Urothelium cell line (cell line): ENCODE measurements around the gene FNIP2.
"Not testable (repeated sequence)": the region's sequence is repeated elsewhere in the genome, so short reads cannot be mapped to it uniquely, and the experiment has no call there.

Experiments
- DNase-seq: peaks from one replicate; pipeline ENCODE4 v3.0.0; 2011; ENCODE audit warnings: low spot score, mixed read lengths
- FAIRE-seq: peaks from 2 replicates; lab custom pipeline; 2011; peaks lifted over from hg19 to GRCh38; lab: Jason Lieb, UNC

Gene FNIP2

DNA sequence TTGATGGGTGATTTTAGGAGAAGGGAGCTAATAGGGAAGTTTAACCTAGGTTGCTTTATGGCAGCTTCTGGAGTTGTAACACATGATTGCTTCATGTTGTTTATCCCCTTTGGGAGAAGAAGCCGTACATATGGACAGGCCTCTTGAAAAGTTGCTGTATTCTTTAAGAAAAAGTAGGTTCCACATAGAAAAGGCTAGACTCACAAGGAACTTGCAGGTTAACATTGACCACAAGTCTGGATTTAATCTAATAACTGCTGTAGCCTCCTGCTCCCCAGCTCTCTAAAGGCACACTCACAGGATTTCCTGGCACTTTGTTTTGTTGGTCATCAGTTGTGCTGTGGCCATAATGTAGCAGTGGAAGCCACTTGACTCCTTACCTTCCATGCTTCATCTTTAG is 19.7 kb downstream of the FNIP2 start:
- DNase-seq (no peak), FAIRE-seq (no peak)

DNA sequence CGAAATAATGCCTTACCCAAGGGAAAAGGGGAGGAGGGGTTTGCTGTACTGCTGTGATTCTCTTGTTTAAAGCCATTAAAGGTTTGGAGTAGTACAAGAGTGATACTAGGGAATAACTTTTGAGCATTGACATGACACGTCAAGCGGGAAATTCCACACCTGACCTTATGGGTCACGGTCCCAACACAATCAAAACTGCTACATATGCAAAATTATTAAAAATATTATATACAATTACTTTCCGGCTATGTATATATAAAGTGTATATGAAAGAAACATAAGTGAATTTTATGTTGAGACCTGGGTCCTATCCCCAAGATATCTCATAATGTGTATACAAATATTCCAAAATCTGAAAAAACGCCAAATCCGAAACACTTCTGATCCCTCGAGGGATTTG is 21.0 kb downstream of the FNIP2 start:
- FAIRE-seq: no peak
- no peak for DNase-seq

DNA sequence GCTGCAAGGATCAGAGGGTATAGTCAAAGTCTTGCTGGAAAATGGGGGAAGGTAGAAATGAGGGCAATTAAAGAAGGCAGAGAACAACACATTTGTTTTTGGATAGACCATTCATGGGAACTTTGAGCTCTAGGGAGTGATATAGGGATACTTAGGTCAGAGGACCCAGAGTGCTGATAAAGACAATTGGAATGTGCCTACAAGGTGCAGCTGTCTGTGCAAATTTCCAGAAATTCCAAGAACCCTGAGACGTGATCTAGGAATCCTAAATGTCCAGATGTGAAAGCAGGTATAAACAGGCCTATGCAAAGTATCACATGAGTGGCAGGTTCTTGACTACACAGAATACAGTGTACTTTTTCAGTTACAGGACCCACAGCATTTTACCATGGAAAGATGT is 24.2 kb downstream of the FNIP2 start:
- FAIRE-seq (no peak), DNase-seq (peak; percentile 34)

DNA sequence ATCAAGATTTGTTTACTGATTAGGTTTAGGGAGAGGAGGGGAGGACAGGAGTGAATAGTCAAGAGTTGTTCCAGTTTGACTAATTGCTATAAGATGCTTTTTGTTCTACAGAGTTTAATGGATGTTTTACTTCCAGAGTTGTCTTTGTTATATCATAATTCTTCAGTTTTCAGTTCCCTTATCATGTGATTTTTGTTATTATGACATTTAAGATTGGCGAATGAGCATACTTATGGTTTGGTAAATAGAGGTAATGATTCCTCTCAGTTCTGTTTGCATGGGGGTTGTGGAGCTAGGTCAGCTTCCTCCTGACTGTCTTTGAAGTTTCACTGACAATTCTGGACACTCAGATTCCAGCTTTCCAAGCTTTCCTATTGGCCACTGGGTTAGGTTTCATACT is 24.6 kb downstream of the FNIP2 start:
- not testable (repeated sequence) for DNase-seq, FAIRE-seq

DNA sequence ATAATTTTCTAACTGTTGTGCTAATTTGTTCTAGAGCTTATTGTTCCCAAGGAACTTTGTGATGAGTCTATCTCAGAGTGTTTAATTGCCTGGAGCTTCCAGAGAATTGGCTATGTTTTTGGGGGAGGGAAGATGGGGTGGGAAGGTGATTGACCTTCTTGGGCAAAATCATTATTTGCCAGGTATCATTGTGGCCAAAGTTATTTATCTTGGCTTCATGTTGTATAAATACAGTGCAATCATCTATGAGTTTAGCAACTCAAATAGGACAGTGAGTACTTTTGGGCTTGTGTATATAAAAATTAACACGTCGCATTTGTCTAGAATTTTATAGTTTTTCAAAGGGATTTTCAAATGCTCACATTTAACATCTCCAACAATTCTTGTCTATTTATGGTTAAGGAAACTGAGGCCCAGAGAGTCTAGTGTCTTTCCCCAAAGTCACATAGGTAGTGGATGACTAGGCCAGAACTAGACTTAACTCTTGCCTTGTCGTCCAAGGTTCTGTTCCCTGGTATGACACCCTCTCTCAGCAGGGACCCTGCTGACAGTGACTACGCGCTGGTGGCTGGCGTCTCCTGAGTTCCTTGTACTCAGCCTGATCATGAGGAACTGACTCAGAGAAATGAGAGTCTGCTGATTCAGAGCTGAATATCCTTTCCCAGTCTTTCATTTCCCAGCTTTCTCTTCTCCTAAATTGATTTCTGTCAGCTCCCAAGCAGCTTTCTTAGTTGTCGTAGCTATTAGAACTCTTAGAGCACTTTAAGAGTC is 27.7 kb downstream of the FNIP2 start:
- FAIRE-seq (no peak), DNase-seq (no peak)

DNA sequence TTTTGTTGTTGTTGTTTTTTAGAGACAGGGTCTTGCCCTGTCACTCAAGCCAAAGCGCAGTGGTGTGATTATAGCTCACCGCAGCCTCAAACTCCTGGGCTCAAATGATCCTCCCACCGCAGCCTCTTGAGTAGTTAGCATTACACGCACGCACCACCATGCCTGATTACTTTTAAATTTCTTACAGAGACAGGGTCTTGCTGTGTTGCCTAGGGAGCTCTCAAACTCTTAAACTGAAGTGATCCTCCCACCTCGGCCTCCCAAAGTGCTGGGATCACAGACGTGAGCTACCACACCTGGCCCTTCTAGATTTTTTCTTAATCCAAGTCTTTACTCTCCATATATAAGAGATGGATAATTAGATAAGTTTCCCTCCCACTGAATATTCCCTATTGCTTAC is 29.2 kb downstream of the FNIP2 start:
- no peak for DNase-seq
- no peak for FAIRE-seq

DNA sequence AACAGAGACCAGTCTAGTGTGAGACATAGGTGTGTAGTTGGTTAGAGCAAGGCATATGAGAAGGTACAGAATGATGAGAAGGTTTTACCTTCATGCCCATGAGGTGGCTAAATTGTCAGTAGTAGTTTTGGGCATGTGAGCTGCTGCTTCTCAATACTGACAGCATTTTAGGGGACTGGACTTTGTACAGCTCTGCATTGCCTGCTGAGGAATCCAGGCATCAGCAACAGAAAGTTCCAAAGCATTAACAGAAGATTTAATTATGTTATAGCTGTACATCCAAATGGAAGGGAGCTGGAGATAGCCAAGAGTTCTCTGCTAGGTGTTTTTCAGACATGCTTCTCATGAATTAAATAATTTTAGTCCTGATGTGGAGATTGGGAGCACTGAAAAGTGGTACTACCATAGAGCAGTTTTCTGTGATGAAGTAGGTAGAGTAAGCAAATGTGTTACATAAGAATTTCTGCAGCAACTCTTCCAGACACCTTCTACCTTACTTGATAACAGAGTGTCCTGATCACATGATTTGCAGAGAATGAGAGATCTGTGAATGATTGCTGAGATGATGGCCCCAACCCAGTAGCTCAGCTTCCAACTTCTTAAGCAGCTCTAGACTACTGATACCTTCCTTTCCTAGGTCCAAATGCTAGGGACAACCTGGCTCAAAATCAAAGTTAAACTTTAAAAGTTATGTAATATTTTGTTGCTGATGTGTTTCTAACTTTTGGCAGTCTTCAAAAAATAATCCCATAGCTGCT is 30.4 kb downstream of the FNIP2 start:
- DNase-seq: no peak
- no peak for FAIRE-seq

DNA sequence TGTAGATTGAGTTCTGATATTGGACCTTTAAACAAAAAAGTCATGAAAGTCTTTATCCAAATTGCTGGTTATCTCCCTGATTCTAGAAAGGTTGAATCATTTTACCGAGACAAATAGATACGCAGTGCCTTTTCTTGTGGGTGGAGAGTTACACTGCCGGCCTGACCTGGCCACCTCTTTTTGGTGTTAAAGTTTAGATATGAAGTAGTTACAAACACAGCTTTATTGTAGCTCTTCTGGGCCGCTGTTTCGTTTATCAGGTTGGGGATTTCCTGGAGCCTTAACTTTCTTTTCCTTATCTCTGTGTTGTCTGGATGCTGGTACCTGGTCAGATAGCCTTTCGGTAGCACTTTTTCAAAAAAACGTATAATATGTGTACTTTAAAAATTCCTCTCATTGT is 31.0 kb downstream of the FNIP2 start:
- DNase-seq (no peak), FAIRE-seq (no peak)

DNA sequence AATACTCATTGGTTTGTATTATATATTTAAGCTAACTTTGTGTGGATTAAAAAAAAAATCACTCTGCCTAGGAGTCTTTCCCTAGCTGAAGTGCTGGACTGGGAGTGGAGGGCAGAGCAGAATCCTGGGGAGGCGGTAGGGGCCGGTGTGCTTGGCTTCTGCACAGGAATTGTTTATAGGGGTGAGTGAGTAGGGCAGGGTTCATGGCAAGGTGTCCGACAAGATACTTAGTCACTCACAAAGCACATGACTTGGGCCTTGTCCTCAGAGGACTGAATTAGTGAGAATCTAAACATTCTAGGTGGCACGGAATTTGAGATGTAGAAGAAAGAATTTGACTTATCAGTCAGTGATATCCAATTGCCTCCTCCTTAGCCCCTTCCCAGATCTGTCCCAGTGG is 32.2 kb downstream of the FNIP2 start:
- FAIRE-seq: no peak

DNA sequence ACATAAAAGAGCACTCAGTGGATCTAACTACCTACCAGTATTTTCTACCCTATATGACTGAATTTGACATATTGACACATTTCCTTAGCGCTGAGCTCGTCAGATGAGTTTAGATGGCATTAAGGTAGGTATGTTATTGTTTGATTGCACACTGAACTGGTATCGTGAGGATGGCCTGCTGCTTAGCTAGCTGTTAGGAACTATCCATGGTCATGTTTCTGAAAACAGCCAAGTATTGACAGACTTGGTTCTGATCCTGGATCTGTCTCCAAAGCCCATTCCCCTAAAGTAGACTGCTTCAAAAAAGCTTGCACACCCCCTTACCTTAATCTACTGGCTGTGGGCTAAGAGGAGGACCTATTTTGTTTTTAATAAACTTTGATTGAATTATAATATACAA is 32.9 kb downstream of the FNIP2 start:
- FAIRE-seq: no peak

More for the DNA sequence above, 32.2 kb downstream of the FNIP2 start:
- DNase-seq: no peak

DNA sequence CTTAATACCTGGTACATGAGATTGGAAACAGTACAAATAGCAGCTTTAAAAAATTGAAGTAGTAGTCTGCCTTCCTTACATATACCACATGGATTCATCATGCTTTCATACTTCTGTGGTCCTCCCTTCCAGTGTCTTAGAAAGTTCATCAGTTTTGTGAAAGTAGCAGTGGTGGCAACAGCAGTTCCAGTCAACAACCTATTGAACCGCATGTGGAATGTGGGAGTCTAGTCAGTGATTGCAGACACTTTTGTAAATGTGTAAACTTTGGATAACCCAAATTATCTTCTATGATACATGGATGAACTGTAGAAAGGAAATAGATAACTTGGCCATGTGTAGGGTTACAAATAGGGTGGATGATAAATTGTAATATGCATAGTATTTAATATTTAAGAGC is 34.1 kb downstream of the FNIP2 start:
- DNase-seq (no peak), FAIRE-seq (no peak)

More for the DNA sequence above, 32.9 kb downstream of the FNIP2 start:
- DNase-seq: no peak

DNA sequence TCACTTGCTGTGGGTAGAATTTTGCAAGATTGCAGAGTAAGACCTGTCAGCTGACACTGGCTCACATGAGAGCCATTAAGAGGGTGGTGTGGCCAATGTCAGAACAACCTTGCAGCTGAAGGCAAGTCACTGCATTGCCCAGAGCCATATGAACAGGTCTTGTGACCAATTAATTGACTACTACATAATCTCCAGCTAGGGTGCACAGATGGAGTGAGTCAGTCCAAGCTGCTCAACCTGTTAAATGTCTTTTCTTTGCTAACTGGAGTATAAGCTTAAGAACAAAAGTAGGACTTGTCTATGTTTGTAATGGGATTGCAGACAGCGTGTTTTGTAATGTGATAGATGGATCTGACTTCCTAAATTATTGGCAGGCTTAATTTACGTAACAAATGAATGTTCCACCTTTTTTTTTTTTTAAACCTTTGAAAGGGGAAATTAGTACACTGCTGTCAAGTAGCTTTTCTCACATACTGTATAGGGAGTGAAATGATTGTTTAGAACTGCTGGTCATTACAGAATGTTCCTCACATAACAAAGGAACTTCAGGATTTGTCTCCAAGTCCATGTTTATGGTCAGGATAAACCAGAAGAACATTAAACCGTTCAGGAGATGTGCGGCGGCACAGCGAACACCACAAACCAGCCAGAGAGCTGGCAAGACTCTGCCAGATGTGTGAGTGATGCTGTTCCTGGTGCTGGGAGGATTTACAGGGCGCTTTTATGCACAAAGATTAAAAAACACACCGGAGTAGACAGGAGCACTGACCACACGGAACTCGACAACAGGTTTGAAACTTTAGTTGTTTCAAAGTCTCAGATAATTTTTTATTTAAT is 37.0 kb downstream of the FNIP2 start:
- DNase-seq: no peak
- FAIRE-seq: no peak

DNA sequence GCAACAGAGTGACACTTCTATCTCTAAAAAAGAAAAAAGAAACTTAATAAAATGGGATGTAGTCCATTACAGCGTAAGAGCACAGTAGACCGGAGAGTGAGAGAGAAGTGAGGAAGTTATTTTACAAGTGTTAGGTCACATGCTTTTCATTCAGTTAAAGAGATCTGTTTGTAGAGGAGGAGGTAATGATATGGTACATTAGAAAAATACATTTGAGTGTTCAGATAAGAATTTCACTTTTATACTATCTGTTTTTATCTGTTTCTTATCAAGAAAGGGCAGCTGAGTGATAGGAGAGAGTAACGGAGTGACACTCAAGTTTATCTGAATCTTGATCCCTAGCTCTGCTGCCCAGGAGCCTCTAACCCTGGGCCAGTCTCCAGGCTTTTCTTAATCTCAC is 38.9 kb downstream of the FNIP2 start:
- FAIRE-seq: no peak
- no peak for DNase-seq

DNA sequence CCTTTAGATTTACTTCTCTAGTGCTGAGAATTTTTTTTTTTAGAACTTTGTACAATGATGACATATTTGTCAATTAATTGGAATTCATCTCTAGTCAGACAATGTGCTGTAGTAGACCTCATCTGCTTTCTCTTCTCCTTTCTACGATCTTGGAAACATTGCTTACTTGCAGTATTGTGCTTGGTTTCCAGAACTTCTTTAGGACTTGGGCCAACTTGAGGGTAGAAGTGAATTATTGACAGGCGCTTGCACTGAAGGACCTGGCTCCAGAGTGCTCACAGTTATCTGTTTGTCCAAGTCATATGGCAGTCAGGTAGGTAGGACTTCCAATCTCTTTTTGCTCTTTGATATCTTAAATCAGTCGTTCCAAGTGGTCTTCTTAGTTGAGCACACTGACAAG is 39.6 kb downstream of the FNIP2 start:
- FAIRE-seq: no peak
- no peak for DNase-seq

DNA sequence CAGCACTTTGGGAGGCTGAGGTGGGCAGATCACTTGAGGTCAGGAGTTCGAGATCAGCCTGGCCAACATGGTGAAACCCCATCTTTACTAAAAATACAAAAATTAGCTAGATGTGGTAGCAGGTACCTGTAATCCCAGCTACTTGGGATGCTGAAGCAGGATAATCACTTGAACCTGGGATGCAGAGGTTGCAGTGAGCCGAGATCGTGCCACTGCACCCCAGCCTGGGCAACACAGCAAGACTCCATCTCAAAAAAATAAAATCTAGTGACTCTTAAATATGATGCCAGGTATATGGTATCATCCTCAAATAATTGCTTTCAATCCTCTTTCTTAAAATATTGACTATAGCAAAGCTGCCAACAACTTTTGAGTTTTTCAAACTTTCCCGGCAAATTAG is 40.4 kb downstream of the FNIP2 start:
- not testable (repeated sequence) for FAIRE-seq

DNA sequence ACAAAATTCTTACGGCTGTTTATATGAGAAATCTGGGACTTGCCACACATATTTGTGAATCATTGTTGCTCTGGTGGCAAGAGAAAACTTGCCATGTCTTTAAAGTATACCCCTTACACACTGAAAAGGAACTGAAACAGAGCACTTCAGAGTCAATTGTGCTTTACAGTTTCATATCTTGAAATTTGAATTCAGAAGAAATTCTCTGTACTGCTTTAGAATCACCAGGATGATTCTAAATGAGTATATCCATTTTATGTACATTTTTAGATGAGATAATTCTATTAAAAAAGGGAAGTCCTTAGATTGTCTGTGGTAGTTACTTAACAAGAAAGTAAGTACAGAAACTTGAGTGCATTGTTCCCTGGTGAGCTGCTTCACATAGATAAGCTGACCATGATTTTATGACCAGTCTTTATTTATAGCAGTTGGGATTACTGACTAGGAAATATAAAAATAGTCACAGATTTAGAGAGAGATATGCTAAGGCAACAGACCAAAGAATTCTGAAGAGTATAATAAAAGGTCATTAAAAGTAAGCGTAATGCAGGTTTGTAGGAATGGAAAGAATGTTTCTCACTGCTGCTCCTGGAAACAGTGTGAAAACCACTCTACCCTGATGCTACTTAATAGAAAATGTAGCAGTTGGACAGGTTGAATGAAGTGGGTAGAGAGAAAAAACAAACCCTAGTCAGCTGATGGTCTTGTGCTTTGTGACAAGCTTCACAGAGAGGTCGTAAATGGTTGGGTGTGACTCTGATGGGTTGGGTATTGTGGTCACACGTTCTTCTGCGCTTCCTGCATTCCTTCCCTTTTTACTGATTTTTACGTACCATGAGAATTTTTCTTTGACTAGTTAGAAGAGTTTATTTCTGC is 41.0 kb downstream of the FNIP2 start:
- no peak for FAIRE-seq
- DNase-seq: peak; percentile 58

More for the DNA sequence above, 40.4 kb downstream of the FNIP2 start:
- DNase-seq: not testable (repeated sequence)

DNA sequence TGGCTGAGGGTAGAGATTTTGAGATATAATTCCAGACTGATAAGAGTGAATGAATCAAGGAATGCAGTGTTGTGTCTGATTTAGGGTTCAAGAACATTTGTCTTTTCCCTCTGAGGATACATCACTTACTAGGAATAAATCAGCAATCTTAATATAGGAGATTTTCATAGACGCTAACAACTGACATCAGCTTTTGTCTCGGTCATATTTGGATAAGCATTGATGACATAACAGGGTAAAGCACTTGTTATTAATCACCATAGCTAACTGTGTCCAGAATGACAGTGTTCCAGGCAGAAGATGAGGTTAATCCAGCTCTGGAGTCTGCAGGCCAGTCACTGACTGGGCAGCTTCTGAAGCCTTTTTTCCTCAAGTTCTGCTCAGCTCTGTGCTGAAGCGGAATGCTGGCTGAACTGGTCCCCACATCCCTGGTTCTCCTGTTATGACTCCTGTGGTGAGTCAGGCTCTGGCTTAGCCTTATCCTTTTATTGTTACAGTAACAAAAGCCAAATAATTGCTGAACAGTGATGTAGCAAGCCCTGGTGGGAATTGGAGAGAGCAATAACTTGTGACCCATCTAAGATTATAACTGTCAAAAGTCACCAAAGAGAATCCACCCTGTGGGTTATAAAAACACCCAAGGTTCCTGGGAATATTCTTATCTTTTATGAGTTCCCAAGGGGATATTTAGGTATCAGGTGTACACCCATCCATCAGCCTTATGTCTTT is 41.8 kb downstream of the FNIP2 start:
- FAIRE-seq (no peak), DNase-seq (peak; percentile 62)

DNA sequence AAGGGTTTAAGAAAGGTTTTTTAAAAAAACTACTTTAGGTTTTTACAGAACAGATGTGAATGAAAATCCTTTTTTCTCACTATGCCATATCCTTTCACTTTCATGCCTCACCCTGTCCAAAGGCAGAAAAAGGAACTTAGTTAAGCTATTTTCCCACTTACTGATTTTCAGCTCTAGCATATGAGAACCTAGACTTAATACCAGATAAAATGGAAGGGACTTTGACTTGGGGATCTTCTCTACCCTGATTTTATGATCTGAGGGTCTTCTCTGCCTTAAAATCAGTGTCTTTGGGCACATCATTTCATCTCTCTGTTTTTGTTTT is 42.4 kb downstream of the FNIP2 start:
- DNase-seq: no peak
- no peak for FAIRE-seq

DNA sequence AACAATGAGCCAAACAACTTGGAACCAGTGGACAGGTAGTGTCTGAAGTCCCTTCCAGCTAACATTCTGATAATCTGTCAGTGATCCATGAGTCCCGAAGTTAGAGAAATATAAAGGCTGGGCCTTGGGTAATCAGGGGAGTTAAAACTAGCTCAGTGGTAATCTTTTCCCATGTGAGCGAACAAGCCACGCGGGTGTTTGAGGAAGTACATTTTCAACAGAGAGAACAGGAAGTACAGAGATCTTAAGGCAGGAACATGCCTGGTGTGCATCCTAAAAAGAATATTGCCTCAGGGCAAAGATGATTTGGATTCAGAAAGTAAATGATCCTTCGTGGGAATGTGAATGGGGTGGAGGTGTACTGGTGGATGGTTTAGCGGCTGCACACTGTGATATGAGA is 42.9 kb downstream of the FNIP2 start:
- DNase-seq (no peak), FAIRE-seq (no peak)

DNA sequence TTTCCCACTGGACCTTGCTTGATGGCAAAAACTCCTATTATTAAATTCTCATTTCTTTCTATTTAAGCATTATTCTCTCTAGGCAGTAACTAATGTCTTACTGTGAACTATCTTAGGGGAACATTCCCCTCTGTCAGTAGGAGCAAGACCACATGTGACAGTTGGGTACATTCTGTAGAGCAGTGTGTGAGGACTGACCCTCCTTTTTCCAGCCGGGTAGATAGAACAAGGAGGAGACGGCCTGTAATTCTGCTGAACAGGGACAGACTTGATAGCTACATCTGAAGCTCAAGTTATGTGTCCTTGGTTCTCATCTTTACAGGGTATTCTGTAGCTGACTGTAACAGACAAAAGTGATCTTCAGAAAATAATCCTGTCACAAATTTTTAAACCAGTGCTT is 43.3 kb downstream of the FNIP2 start:
- FAIRE-seq: no peak
- no peak for DNase-seq
